ENCODE data around the gene ELK4. TPM values are rescaled to one million over a fixed set of nuclear protein-coding genes. Genes with fewer than 3 reads are reported as not detected.

Gene ELK4
- total and polyA plus RNA-seq, 2 of the 13 experiments (the other 11 are each of a cell fraction or from before 2014, with no cell fraction given), result 8.3 to 13.1 TPM

DNA sequence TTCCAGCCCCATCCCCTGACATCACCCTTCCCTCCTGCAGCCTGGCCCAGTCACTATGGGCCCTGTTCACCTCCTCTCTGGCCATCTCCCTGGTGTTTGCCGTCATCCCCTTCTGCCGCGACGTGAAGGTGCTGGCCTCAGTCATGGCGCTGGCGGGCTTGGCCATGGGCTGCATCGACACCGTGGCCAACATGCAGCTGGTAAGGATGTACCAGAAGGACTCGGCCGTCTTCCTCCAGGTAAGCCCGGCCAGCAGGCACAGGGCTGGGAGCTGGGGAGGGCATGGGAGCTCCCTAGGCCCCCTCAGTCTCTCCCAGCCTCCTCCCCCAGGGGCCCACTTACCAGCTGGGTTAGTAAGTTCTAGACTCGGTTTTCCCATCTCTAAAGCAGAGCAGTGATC lies 52.1 kb downstream of the ELK4 start:
- POLR2A ChIA-PET, result no interaction called here
- no peak for ATAC-seq
- Histone ChIP-seq H4K20me1 (ENCODE audit: insufficient read depth, low read length) (no peaks in the 10 kb centered on the region), H3K79me2 (ENCODE audit: insufficient read depth, low read length) (no peaks in the 10 kb centered on the region), H3K4me1 (ENCODE audit: insufficient read depth, low read length) (peaks cover 30% of the 10 kb centered on the region), H3K4me2 (ENCODE audit: low read depth, low read length) (no peak overlapping the region), H3K27ac (ENCODE audit: extremely low read length, insufficient read depth, low read length) (no peak overlapping the region), H3K9ac (ENCODE audit: insufficient read depth, low read depth, low read length) (no peak overlapping the region), H3K36me3 (replicated peaks in 1 of 2; ENCODE audit: control insufficient read depth in 1 of 2, insufficient read depth in 2 of 2, low read length in 2 of 2) (no peaks in the 10 kb centered on the region), H2AFZ (ENCODE audit: low read length) (no peak overlapping the region), H3K27me3 (ENCODE audit: control insufficient read depth in 1 of 2, insufficient read depth in 2 of 2, low read length in 2 of 2) (peaks cover 15 to 73% of the 10 kb centered on the region in 2 experiments), H3K9me3 (ENCODE audit: low read length) (no peaks in the 10 kb centered on the region), H3K4me3 (replicated peaks in 1 of 3; ENCODE audit: insufficient read depth in 1 of 3, low read depth in 2 of 3, low read length in 3 of 3) (no peak overlapping the region)
- CTCF ChIA-PET (ENCODE audit: low intra/inter-chr PET ratio, low total read pairs), result no interaction called here
- in situ Hi-C loops (cut with HindIII; ENCODE audit: extremely low pct_ligation_motif_present, low pct_unique_long_range_greater_than_20kb), result loop anchor here (5.0 kb wide), 1 partner anchor 42 kb away; no protein-coding TSS in a partner anchor
- intact Hi-C loops (cut with micrococcal nuclease; ENCODE audit: unreplicated experiment), result no loop called here
- no peak for DNase-seq (ENCODE audit: low spot score)
- 46% methylated on average over 8 of the region's 12 CpGs for WGBS (ENCODE audit: low lambda C conversion rate)
- TF ChIP-seq, protein P1, sequence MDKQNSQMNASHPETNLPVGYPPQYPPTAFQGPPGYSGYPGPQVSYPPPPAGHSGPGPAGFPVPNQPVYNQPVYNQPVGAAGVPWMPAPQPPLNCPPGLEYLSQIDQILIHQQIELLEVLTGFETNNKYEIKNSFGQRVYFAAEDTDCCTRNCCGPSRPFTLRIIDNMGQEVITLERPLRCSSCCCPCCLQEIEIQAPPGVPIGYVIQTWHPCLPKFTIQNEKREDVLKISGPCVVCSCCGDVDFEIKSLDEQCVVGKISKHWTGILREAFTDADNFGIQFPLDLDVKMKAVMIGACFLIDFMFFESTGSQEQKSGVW (CRISPR knock-in tag; IDR thresholded peaks at IDR 0.05; ENCODE audit: borderline replicate concordance), result no peak
- TF ChIP-seq SMC3 (IDR thresholded peaks at IDR 0.05; ENCODE audit: low read length), result no peak
- no peak for TF ChIP-seq ZNF709 (CRISPR knock-in tag; IDR thresholded peaks at IDR 0.05)
- TF ChIP-seq AHR (CRISPR knock-in tag; IDR thresholded peaks at IDR 0.05), result no peak
- TF ChIP-seq ZNF350 (CRISPR knock-in tag; IDR thresholded peaks at IDR 0.05; ENCODE audit: borderline replicate concordance, low read depth), result no peak
- TF ChIP-seq, protein P2, sequence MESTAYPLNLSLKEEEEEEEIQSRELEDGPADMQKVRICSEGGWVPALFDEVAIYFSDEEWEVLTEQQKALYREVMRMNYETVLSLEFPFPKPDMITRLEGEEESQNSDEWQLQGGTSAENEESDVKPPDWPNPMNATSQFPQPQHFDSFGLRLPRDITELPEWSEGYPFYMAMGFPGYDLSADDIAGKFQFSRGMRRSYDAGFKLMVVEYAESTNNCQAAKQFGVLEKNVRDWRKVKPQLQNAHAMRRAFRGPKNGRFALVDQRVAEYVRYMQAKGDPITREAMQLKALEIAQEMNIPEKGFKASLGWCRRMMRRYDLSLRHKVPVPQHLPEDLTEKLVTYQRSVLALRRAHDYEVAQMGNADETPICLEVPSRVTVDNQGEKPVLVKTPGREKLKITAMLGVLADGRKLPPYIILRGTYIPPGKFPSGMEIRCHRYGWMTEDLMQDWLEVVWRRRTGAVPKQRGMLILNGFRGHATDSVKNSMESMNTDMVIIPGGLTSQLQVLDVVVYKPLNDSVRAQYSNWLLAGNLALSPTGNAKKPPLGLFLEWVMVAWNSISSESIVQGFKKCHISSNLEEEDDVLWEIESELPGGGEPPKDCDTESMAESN (CRISPR knock-in tag; conservative IDR thresholded peaks at IDR 0.05), result no peak
- TF ChIP-seq ZNF20 (CRISPR knock-in tag; IDR thresholded peaks at IDR 0.05), result no peak
- no peak for TF ChIP-seq SMYD3 (CRISPR knock-in tag; IDR thresholded peaks at IDR 0.05)
- TF ChIP-seq ZNF260 (CRISPR knock-in tag; IDR thresholded peaks at IDR 0.05; ENCODE audit: borderline replicate concordance, low read depth), result no peak
- TF ChIP-seq, protein P3, sequence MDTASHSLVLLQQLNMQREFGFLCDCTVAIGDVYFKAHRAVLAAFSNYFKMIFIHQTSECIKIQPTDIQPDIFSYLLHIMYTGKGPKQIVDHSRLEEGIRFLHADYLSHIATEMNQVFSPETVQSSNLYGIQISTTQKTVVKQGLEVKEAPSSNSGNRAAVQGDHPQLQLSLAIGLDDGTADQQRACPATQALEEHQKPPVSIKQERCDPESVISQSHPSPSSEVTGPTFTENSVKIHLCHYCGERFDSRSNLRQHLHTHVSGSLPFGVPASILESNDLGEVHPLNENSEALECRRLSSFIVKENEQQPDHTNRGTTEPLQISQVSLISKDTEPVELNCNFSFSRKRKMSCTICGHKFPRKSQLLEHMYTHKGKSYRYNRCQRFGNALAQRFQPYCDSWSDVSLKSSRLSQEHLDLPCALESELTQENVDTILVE (CRISPR knock-in tag; IDR thresholded peaks at IDR 0.05), result no peak
- BruUV-seq (replicated peaks), result no TSS peak
- FAIRE-seq, result no peak
